NCI-H187 treated with DMSO at 0.1 percent for 48 hours (cell line): Measurements from ENCODE around the gene ZNF557.
"Not testable (repeated sequence)": the region's sequence is repeated elsewhere in the genome, so short reads cannot be mapped to it uniquely, and the experiment has no call there.

Experiments used
- DNase-seq: peaks from one replicate; lab custom pipeline; 2025; lab: John Stamatoyannopoulos, UW

ZNF557 gene

GRCh38 chr19:7069042-7069903 is at the start of gene ZNF557:
ZNF557 (plus strand) TSS chr19:7069703; CDS start chr19:7075075, 5,372 bp downstream.
- DNase-seq: peak; percentile 46

- DNase-seq: not testable (repeated sequence)
Observed at GRCh38 chr19:7021331-7021730, 48.2 kb upstream of the ZNF557 start, which contains the start of gene MBD3L2B. MBD3L2B (minus strand) TSS chr19:7021431; CDS start chr19:7021397, 34 bp downstream.

GRCh38 chr19:7028790-7029189 is 40.7 kb upstream of the ZNF557 start:
- not testable (repeated sequence) for DNase-seq

GRCh38 chr19:7030278-7030677 is 39.2 kb upstream of the ZNF557 start, which contains the start of gene MBD3L5:
MBD3L5 (plus strand) TSS chr19:7030578; CDS start chr19:7030612, 34 bp downstream.
- not testable (repeated sequence) for DNase-seq

- DNase-seq: not testable (repeated sequence)
Observed at GRCh38 chr19:7040079-7040478, 29.4 kb upstream of the ZNF557 start, which contains the start of gene MBD3L4. MBD3L4 (minus strand) TSS chr19:7040179; CDS start chr19:7040144, 35 bp downstream.

- not testable (repeated sequence) for DNase-seq
Observed at GRCh38 chr19:7041563-7041962, 27.9 kb upstream of the ZNF557 start.

- not testable (repeated sequence) for DNase-seq
Observed at GRCh38 chr19:7049021-7049420, 20.5 kb upstream of the ZNF557 start, which contains the start of gene MBD3L2. MBD3L2 (plus strand) TSS chr19:7049321; CDS start chr19:7049374, 53 bp downstream.

GRCh38 chr19:7051421-7051820 is 18.1 kb upstream of the ZNF557 start:
- DNase-seq: not testable (repeated sequence)

- DNase-seq: not testable (repeated sequence)
Observed at GRCh38 chr19:7052896-7053295, 16.6 kb upstream of the ZNF557 start.

- DNase-seq: not testable (repeated sequence)
Observed at GRCh38 chr19:7054635-7055368, 14.7 kb upstream of the ZNF557 start.

GRCh38 chr19:7055679-7056078 is 13.8 kb upstream of the ZNF557 start:
- not testable (repeated sequence) for DNase-seq

GRCh38 chr19:7056371-7056770 is 13.1 kb upstream of the ZNF557 start:
- DNase-seq: not testable (repeated sequence)

GRCh38 chr19:7058576-7058975 is 10.9 kb upstream of the ZNF557 start, which contains the start of gene MBD3L3:
MBD3L3 (minus strand) TSS chr19:7058676; CDS start chr19:7058605, 71 bp downstream.
- not testable (repeated sequence) for DNase-seq

GRCh38 chr19:7059977-7060376 is 9.5 kb upstream of the ZNF557 start:
- not testable (repeated sequence) for DNase-seq

GRCh38 chr19:7063339-7063738 is 6.2 kb upstream of the ZNF557 start:
- DNase-seq: no peak

GRCh38 chr19:7063764-7064418 is 5.6 kb upstream of the ZNF557 start:
- no peak for DNase-seq

GRCh38 chr19:7067122-7067521 is 2.4 kb upstream of the ZNF557 start:
- DNase-seq: not testable (repeated sequence)

- no peak for DNase-seq
Observed at GRCh38 chr19:7067716-7068115, 1.8 kb upstream of the ZNF557 start.

- no peak for DNase-seq
Observed at GRCh38 chr19:7068599-7068998, 904 bp upstream of the ZNF557 start.

- no peak for DNase-seq
Observed at GRCh38 chr19:7069904-7070226, 362 bp downstream of the ZNF557 start.

GRCh38 chr19:7072541-7072940 is 3.0 kb downstream of the ZNF557 start:
- no peak for DNase-seq
